Measurements from ENCODE around the gene HNRNPA1.
"Not testable (repeated sequence)": the region's sequence is repeated elsewhere in the genome, so short reads cannot be mapped to it uniquely, and the experiment has no call there.

The HNRNPA1 gene

GRCh38 chr12:54294953-54295566 lies 14.5 kb downstream of the HNRNPA1 start:
- no peak for DNase-seq (ENCODE audit: insufficient read length, low spot score)
- FAIRE-seq, result no peak

GRCh38 chr12:54296393-54297099 lies 16.0 kb downstream of the HNRNPA1 start:
- FAIRE-seq (no peak), DNase-seq (ENCODE audit: insufficient read length, low spot score) (no peak)

- no peak for DNase-seq (ENCODE audit: insufficient read length, low spot score)
- FAIRE-seq, result no peak
These were observed 18.4 kb downstream of the HNRNPA1 start for GRCh38 chr12:54298904-54299303.

DNA sequence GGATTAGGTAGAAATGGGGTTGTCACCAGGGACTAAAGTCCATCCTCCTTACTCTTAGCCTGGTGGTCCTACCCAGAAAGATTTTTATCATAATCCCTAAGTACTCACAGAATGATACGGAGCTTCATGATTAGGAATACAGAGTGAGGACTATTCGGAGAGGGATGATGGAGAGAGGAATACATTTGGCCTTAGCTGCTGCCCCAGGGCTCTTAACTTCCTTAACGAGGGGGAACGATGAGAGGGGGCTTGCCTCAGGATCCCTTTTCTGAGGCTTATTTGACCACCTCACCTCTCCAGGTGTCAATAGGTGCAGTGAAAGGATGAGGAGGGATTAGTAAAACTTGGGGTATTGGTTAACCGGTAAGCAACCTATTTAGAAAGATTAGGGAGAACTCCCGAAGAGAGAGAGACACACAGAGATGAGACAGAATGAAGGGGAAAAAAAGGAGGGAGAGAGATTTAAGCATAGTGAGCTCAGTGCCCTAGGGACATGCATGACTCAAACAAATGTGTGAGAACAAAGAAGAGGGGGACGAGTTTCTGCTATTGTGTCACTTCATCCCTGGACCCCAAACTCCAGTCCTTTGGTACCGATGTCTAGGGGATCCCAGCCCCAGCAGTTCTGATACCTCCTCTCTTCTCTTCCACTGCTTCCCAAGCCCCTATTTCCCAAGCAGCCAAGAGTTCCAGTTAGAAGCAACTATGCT lies 19.1 kb downstream of the HNRNPA1 start:
- DNase-seq (ENCODE audit: insufficient read length, low spot score), result no peak
- FAIRE-seq, result no peak

GRCh38 chr12:54300225-54300731 lies 19.8 kb downstream of the HNRNPA1 start:
- FAIRE-seq, result no peak
- DNase-seq (ENCODE audit: insufficient read length, low spot score), result no peak

DNA sequence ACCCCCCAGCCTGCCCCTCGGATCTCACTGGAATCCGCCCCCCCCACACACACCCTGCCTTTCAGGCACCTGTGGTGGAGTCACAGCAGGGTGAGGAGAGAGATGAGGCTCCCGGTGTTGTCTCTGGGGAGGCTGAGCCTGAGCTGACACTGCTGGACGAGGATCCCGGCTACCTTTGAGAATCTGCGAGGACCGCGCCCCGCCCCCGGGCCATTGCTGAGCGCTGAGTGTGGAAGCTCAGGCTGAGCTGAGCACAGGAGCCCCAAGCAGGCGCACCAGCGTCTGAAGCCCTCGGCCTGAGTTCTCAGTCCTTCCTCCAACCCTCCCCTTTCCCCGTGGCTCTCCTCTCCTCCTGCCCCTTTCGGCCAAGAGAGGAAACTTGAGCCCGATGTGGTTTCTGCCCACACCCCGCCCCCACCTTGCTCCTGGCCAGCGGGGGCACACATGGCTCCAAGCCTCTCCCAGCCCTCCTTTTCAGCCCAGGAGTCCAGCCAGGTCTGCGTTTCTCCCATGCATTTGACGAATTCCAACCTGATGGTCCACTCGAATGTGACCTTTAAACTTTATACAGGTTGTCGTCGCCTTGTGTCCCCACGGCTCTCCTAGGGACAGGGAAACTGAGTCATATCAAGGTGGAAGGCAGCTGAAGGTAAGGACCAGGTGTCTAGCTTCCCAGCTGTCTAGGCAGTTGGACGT lies 20.4 kb downstream of the HNRNPA1 start, which contains the start of gene NFE2:
NFE2 (minus strand) TSS at position 284 of the 696 bp plus-strand sequence. CDS start 5,767 bp downstream, outside the sequence.
- no peak for FAIRE-seq
- DNase-seq (ENCODE audit: insufficient read length, low spot score), result peak; percentile 68

- DNase-seq (ENCODE audit: insufficient read length, low spot score), result no peak
- FAIRE-seq, result no peak
These were observed 21.0 kb downstream of the HNRNPA1 start for GRCh38 chr12:54301428-54302048.

DNA sequence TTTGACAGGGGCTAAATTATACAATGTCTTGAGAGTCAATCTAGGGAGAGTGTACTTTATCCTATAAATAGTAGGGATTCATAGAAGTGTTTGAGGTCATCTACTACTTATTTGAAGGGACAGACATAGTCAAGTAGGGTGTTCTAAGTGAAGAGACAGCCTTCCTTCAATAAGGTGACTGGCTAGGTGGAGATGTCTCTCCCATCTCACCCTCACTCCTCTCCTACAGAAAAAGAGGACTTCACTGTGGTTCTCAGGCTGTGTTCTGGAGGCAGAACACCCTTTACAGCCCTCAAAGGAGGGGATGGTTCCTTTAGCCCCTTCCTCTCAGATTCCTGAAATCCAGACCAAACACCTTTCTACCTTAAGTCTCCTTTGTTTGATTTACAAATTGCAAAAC lies 23.1 kb downstream of the HNRNPA1 start:
- DNase-seq (ENCODE audit: insufficient read length, low spot score), result no peak
- no peak for FAIRE-seq

GRCh38 chr12:54304187-54304810 lies 23.8 kb downstream of the HNRNPA1 start:
- no peak for FAIRE-seq
- peak; percentile 79 for DNase-seq (ENCODE audit: insufficient read length, low spot score)

DNA sequence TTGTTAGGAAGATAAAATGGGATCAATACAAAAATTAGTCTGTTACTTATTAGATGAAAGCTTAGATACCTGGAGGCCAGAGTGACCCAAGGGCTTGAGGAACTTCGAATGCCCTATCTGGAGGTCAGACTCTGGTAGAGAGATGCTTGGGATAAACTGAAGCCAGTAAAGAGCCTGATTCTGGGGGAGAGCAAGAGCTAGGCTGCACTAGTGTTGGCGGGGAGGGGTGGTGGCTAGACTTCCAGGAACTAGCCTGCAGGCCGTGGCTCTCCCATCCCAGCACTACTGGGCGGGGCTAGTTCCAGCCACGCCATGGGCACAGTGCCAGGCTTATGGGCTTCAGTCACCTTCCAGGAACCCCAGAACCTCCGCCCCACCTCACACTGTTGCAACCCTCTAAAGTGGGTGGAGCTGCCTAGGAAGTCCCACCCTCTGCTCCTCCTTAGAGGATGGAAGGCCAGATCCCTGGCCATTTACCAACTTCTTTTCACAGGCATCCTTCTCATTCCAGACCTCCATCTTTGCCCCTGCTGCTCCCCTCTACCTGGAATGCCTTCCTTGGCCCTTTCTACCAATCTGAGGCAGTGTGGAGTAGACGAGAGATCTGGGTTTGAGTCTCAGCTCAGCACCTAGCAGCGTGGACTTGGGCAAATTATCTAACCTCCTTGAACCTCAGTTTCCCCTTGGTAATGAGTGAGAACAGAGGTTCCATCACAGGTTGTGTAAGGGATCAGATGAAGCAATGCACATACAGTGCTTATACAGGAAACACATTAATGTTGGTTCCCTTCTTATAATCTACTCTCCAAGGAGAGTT lies 26.6 kb downstream of the HNRNPA1 start:
- FAIRE-seq (no peak), DNase-seq (ENCODE audit: insufficient read length, low spot score) (peak; percentile 65)

DNA sequence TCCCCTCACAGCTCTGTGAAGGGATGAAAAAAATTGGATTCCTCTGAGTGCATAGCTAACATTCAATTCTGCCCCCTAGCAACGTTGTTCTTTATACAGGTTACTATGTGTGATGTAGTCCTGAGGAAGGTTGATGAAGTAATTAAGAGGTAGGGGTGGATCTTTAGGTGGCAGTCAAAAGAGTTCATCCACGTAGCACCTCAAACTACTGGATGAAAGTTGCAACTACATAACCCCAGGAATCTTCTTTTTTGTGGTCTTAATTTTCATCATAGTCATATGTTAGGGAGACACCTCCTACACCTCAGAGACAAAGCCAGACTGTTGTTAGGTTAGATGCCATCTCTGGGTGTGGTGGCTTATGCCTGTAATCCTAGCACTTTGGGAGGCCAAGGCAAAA lies 30.5 kb downstream of the HNRNPA1 start:
- DNase-seq (ENCODE audit: insufficient read length, low spot score) (no peak), FAIRE-seq (no peak)

DNA sequence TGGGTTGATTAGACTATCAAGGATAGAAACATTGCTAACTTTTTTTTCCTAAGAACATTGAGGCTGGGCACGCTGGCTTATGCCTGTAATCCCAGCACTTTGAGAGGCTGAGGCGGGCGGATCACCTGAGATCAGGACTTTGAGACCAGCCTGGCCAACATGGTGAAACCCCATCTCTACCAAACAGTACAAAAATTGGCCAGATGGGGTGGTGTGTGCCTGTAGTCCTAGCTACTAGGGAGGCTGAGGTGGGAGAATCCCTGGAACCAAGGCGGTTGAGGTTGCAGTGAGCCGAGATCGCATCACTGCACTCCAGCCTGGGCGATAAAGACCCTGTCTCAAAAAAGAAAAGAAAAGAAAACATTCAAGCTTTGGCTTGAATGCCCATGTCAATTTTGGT lies 31.8 kb downstream of the HNRNPA1 start:
- not testable (repeated sequence) for DNase-seq (ENCODE audit: insufficient read length, low spot score); FAIRE-seq

DNA sequence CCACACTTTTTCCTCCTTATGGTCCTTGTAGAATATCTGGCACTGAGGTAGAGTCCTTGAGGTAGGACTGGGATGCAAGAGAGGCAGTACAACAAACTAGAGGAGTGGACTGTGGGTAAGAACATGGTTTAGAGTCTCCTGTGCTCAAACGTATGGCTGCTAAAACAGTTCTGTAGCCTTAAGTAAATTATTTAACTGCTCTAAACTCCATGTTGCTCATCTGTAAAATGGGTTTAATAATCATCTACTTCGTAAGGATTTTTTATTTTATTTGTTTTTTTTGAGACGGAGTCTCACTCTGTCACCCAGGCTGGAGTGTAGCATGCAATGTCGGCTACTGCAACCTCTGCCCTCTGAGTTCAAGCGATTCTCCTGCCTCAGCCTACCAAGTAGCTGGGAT lies 40.8 kb downstream of the HNRNPA1 start:
- FAIRE-seq (no peak), DNase-seq (ENCODE audit: insufficient read length, low spot score) (no peak)

DNA sequence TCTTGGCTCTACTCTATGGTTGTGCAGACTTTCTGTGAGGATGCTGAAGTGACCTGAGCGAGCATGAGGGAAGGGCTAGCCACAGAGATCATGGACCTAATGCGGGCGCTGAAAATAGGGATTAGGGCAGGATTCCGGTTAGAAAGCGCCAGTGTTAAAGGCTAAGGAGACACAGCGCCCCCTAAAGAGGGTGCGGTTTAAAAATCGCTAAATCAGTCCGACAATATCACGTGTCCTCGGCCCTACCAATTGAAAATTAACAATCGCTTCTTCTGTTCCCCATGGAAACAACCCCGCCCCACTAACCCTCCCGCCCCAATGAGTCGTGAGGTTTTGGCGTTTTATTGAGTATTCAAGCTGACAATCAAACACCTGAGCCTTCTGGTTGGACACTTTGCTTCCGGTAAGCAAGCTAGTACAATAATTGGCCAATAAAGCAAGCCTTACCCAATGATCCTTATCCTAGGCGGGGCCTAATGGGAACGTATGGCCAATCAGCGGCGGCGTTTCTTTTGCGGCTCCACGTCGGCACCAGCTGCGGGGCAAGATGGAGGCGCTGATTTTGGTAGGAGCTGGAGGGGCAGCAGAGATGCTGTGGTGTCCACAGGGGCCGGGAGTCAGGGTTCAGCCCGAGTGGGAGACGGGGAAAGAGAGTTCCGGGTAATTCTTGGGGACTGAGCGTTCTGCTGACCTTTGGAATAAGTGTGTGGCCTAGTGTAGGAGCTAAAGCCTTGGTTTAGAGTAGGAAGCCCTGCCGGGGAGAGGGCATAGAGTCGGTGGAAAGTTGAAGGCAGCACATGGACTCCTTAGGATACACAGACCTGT lies 44.3 kb downstream of the HNRNPA1 start, which contains the start of gene COPZ1:
COPZ1 (plus strand) TSS at position 515 of the 825 bp plus-strand sequence; CDS start at position 548, 33 bp downstream.
- DNase-seq (ENCODE audit: insufficient read length, low spot score), result peak; percentile 98
- FAIRE-seq, result peak; percentile 81

- DNase-seq (ENCODE audit: insufficient read length, low spot score); FAIRE-seq: not testable (repeated sequence)
These were observed 45.0 kb downstream of the HNRNPA1 start for GRCh38 chr12:54325442-54326109.

GRCh38 chr12:54328595-54329337 lies 48.2 kb downstream of the HNRNPA1 start:
- no peak for DNase-seq (ENCODE audit: insufficient read length, low spot score)

GRCh38 chr12:54329759-54330158 lies 49.2 kb downstream of the HNRNPA1 start:
- DNase-seq (ENCODE audit: insufficient read length, low spot score), result no peak
- no peak for FAIRE-seq

More at GRCh38 chr12:54328595-54329337, 48.2 kb downstream of the HNRNPA1 start:
- FAIRE-seq, result no peak

Measured in HTR-8/SVneo (cell line).